Astrocyte of the cerebellum (primary cell): ENCODE measurements around the gene MUC21.

ENCODE experiments used
- DNase-seq: peaks from one replicate; pipeline ENCODE4 v3.0.0-alpha.2; 2011; ENCODE audit warnings: low read depth
- H3K4me3 ChIP-seq: 2 replicates; pipeline ENCODE4 v1.5.1; 2011; ENCODE audit warnings: mild to moderate bottlenecking, low read depth, low read length, moderate library complexity
- CTCF ChIP-seq: IDR thresholded peaks from 2 replicates; pipeline ENCODE4 v1.5.1; 2012; ENCODE audit warnings: low read length, low read depth, moderate library complexity, mild to moderate bottlenecking; ENCODE audit errors: missing control alignments
- in situ Hi-C: cut with HindIII; loops from 2 replicates; pipeline ENCODE4 v1.10.0; 2017; ENCODE audit warnings: low sequenced_read_pairs

The MUC21 gene

GRCh38 chr6:31033075-31033474 lies 49.6 kb downstream of the MUC21 start:
- TF ChIP-seq CTCF = no peak
- in situ Hi-C loops = no loop called here
- no peak for DNase-seq
- H3K4me3 ChIP-seq = no peak overlapping the region

- in situ Hi-C loops = no loop called here
- no peak for TF ChIP-seq CTCF
- no peak for DNase-seq
- H3K4me3 ChIP-seq = no peak overlapping the region
Measured at GRCh38 chr6:31035862-31036497, 52.5 kb downstream of the MUC21 start.

GRCh38 chr6:31037169-31037568 lies 53.7 kb downstream of the MUC21 start:
- in situ Hi-C loops = no loop called here
- no peak for DNase-seq
- H3K4me3 ChIP-seq = no peak overlapping the region
- no peak for TF ChIP-seq CTCF

- TF ChIP-seq CTCF = no peak
- no peak for DNase-seq
- in situ Hi-C loops = no loop called here
Measured at GRCh38 chr6:31037682-31038081, 54.2 kb downstream of the MUC21 start.

GRCh38 chr6:31038559-31038958 lies 55.0 kb downstream of the MUC21 start:
- no peak overlapping the region for H3K4me3 ChIP-seq
- TF ChIP-seq CTCF = no peak
- DNase-seq = no peak
- in situ Hi-C loops = no loop called here

More at GRCh38 chr6:31037682-31038081, 54.2 kb downstream of the MUC21 start:
- H3K4me3 ChIP-seq = no peak overlapping the region
